Calu3 (cell line): ENCODE measurements around the gene ZNF441. TPM values are rescaled to one million over a fixed set of nuclear protein-coding genes. Genes with fewer than 3 reads are reported as not detected.

Source experiments
- BruUV-seq: library from RNA; stranded (reverse); fragments of 400-500 nt; replicated peaks from 2 replicates; lab custom pipeline; 2021; lab: Mats Ljungman, UMichigan
- CTCF ChIA-PET: fragments of 300-600 bp; sonication (Branson Sonifier 250); formaldehyde crosslinking; loops from one replicate; lab custom pipeline; 2022; ENCODE audit warnings: antibody characterized with exemption; lab: Charles Lee
- DNase-seq: peaks from one replicate; pipeline ENCODE4 v3.0.0; 2022
- H3K27ac Mint-ChIP-seq: one replicate; pipeline ENCODE4 v1.8.0; 2022; ENCODE audit warnings: mixed read lengths; ENCODE audit not compliant: unreplicated experiment
- H3K27me3 Mint-ChIP-seq: one replicate; pipeline ENCODE4 v1.8.0; 2022; ENCODE audit warnings: mixed read lengths; ENCODE audit not compliant: unreplicated experiment
- H3K36me3 Mint-ChIP-seq: one replicate; pipeline ENCODE4 v1.8.0; 2022; ENCODE audit warnings: mild to moderate bottlenecking, moderate library complexity, mixed read lengths; ENCODE audit not compliant: insufficient read depth, unreplicated experiment
- H3K4me1 Mint-ChIP-seq: one replicate; pipeline ENCODE4 v1.8.0; 2022; ENCODE audit warnings: mild to moderate bottlenecking, low read depth, mixed read lengths; ENCODE audit not compliant: unreplicated experiment
- H3K4me3 Mint-ChIP-seq: one replicate; pipeline ENCODE4 v1.8.0; 2022; ENCODE audit warnings: mild to moderate bottlenecking, low read depth, moderate library complexity, mixed read lengths; ENCODE audit not compliant: unreplicated experiment
- H3K9me3 Mint-ChIP-seq: one replicate; pipeline ENCODE4 v1.8.0; 2022; ENCODE audit warnings: low read depth, mixed read lengths; ENCODE audit not compliant: unreplicated experiment
- intact Hi-C: fragments of 100-400 bp; cut with micrococcal nuclease; formaldehyde crosslinking; loops from one replicate; pipeline ENCODE4 v1.10.0; 2022; ENCODE audit not compliant: unreplicated experiment
- total RNA-seq: library from RNA; stranded (reverse); gene quantifications from 2 replicates; pipeline ENCODE4 v1.2.3, GENCODE V29; 2022
- TF ChIP-seq, protein P1 (sequence below): fragments of 200-600 bp; IDR thresholded peaks from one replicate; pipeline ENCODE4 v1.8.0; 2022; ENCODE audit warnings: antibody characterized with exemption; ENCODE audit not compliant: unreplicated experiment

The ZNF441 gene
- total RNA-seq, 1 experiment from 2014 or later, result 3.4 TPM

DNA sequence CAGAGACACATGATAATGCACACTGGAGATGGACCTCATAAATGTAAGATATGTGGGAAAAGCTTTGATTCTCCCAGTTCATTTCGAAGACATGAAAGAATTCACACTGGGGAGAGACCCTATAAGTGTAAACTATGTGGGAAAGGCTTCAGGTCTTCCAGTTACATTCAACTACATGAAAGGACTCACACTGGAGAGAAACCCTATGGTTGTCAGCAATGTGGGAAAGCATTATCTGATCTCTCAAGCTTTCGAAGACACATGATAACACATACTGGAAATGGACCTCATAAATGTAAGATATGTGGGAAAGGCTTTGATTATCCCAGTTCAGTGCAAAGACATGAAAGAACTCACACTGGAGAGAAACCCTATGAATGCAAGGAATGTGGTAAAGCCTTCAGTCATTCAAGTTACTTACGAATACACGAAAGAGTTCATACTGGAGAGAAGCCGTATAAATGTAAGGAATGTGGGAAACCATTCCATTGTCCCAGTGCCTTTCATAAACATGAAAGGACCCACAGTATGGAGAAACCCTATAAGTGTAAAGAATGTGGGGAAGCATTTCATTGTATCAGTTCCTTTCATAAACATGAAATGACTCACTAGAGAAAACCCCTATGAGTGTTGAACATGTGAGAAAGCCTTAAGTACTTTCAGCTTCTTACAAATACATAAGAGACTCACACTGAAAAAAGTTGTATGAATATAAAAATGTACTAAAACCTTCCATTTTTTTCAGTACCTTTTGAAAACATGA, 14.7 kb downstream of the ZNF441 start:
- H3K27me3 Mint-ChIP-seq, result no peaks in the 10 kb centered on the region
- no peaks in the 10 kb centered on the region for H3K4me1 Mint-ChIP-seq
- BruUV-seq, result no TSS peak
- CTCF ChIA-PET, result no interaction called here
- peaks cover 10% of the 10 kb centered on the region for H3K36me3 Mint-ChIP-seq
- peaks cover 5% of the 10 kb centered on the region for H3K9me3 Mint-ChIP-seq
- TF ChIP-seq, protein P1, sequence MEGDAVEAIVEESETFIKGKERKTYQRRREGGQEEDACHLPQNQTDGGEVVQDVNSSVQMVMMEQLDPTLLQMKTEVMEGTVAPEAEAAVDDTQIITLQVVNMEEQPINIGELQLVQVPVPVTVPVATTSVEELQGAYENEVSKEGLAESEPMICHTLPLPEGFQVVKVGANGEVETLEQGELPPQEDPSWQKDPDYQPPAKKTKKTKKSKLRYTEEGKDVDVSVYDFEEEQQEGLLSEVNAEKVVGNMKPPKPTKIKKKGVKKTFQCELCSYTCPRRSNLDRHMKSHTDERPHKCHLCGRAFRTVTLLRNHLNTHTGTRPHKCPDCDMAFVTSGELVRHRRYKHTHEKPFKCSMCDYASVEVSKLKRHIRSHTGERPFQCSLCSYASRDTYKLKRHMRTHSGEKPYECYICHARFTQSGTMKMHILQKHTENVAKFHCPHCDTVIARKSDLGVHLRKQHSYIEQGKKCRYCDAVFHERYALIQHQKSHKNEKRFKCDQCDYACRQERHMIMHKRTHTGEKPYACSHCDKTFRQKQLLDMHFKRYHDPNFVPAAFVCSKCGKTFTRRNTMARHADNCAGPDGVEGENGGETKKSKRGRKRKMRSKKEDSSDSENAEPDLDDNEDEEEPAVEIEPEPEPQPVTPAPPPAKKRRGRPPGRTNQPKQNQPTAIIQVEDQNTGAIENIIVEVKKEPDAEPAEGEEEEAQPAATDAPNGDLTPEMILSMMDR, result no peak
- H3K4me3 Mint-ChIP-seq, result no peak overlapping the region
- intact Hi-C loops, result no loop called here
- DNase-seq, result no peak
- no peak overlapping the region for H3K27ac Mint-ChIP-seq

DNA sequence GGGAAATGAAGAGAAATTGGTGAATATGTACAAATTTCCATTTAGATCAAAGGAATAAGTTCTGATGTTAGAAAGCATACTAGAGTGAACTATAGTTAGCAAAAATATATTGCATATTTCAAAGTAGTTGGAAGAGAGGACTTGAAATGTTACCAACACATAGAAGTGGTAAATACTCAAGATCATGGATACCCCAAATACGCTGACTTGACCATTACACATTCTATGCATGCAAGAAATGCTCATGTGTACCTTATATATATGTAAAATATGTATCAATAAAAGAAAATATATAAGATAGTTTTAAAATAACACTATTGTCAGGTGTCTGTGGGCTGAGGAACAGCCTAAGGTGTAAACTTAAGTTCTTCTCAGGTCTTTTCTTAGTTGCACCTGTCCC, 17.0 kb downstream of the ZNF441 start:
- H3K9me3 Mint-ChIP-seq, result peaks cover 5% of the 10 kb centered on the region
- no peaks in the 10 kb centered on the region for H3K27me3 Mint-ChIP-seq
- intact Hi-C loops, result no loop called here
- H3K4me1 Mint-ChIP-seq, result no peaks in the 10 kb centered on the region
- BruUV-seq, result no TSS peak
- H3K36me3 Mint-ChIP-seq, result peaks cover 10% of the 10 kb centered on the region
- no peak overlapping the region for H3K27ac Mint-ChIP-seq
- DNase-seq, result no peak
- CTCF ChIA-PET, result no interaction called here
- no peak overlapping the region for H3K4me3 Mint-ChIP-seq
- TF ChIP-seq, protein P1, result no peak

DNA sequence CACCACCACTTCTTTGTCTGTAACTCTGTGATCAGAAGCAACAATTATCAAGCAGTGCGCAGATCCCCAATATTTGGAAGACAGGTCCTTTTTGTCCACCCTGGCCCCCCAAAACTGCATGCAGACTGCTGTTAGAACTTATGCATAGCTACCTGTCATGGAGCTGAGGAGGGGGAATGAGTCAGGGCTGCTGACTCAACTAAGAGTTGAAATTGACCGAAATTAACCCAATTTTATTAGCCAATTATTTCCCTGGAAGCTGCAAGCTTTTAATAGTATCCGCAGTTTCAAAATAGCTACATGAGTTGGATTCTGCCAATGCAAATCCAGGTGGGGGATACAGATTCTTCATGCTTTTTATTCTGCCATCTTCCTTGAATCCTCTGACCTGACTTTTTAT, 17.6 kb downstream of the ZNF441 start:
- DNase-seq, result no peak
- Mint-ChIP-seq H3K4me3 (no peak overlapping the region), H3K4me1 (no peaks in the 10 kb centered on the region), H3K9me3 (peaks cover 5% of the 10 kb centered on the region), H3K36me3 (peaks cover 7% of the 10 kb centered on the region), H3K27me3 (no peaks in the 10 kb centered on the region), H3K27ac (no peak overlapping the region)
- CTCF ChIA-PET, result no interaction called here
- TF ChIP-seq, protein P1, result no peak
- BruUV-seq, result no TSS peak
- intact Hi-C loops, result no loop called here

DNA sequence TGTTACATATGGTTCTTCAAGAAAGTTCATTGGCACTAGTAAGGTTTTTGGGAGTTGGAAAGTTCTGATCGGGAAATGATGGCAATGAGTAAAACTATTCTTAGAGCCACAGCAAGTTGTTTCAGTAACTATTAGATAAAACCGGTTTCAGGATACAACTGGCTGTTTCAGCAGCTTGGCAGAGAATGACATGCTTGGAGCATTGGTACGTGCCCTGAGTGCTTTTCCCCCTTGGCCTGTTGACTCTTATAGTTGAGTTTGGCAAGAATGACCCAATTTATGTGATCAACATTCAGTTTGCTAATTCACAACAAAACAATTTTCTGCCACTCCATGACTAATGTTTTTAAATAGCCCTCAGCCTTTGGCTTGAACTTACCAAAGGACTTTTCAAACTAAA, 20.7 kb downstream of the ZNF441 start:
- H3K36me3 Mint-ChIP-seq, result peaks cover 7% of the 10 kb centered on the region
- no peak overlapping the region for H3K27ac Mint-ChIP-seq
- CTCF ChIA-PET, result no interaction called here
- peaks cover 10% of the 10 kb centered on the region for H3K9me3 Mint-ChIP-seq
- no peak overlapping the region for H3K4me3 Mint-ChIP-seq
- DNase-seq, result no peak
- no peaks in the 10 kb centered on the region for H3K4me1 Mint-ChIP-seq
- intact Hi-C loops, result no loop called here
- TF ChIP-seq, protein P1, result no peak
- H3K27me3 Mint-ChIP-seq, result no peaks in the 10 kb centered on the region
- no TSS peak for BruUV-seq
